Keratinocyte (primary cell): ENCODE data around the gene SLC9A2. TPM values are rescaled to one million over a fixed set of nuclear protein-coding genes. Genes with fewer than 3 reads are reported as not detected.

ENCODE experiments used
- DNase-seq: peaks from one replicate; pipeline ENCODE4 v3.0.0-alpha.2; 2011; ENCODE audit warnings: low read depth, missing footprints, low spot score
- FAIRE-seq: peaks from 2 replicates; lab custom pipeline; 2011; peaks lifted over from hg19 to GRCh38; lab: Jason Lieb, UNC
- H2AFZ ChIP-seq: 2 replicates; pipeline ENCODE4 v1.6.0; 2012; ENCODE audit warnings: low read length, control low read depth, inconsistent platforms; ENCODE audit not compliant: control insufficient read depth
- H3K27ac ChIP-seq: 2 replicates; pipeline ENCODE4 v1.5.1; 2011; ENCODE audit warnings: low read length; ENCODE audit not compliant: control insufficient read depth, insufficient read depth
- H3K27me3 ChIP-seq: 3 replicates; pipeline ENCODE4 v1.6.0; 2011; ENCODE audit warnings: low read length; ENCODE audit not compliant: control insufficient read depth, insufficient read depth; ENCODE audit errors: extremely low read depth
- H3K36me3 ChIP-seq, 2 experiments: 2 replicates in 1 of 2; 3 replicates in 1 of 2; pipeline ENCODE4 v1.5.1; 2011; ENCODE audit warnings: low read length in 2 of 2, mild to moderate bottlenecking in 1 of 2; ENCODE audit not compliant: control insufficient read depth in 2 of 2, insufficient read depth in 2 of 2; ENCODE audit errors: extremely low read depth in 1 of 2
- H3K4me1 ChIP-seq: 3 replicates; pipeline ENCODE4 v1.5.1; 2011; ENCODE audit warnings: low read length; ENCODE audit not compliant: control insufficient read depth, insufficient read depth; ENCODE audit errors: extremely low read depth
- H3K4me2 ChIP-seq: 3 replicates; pipeline ENCODE4 v1.6.0; 2011; ENCODE audit warnings: low read depth, low read length; ENCODE audit not compliant: control insufficient read depth, insufficient read depth; ENCODE audit errors: extremely low read depth
- H3K4me3 ChIP-seq, 3 experiments: fragments of 200-600 bp in 1 of 3; sonication (generic) in 1 of 3; 2 replicates in 2 of 3; 3 replicates in 1 of 3; pipeline ENCODE4 v1.5.1; 2011 to 2016; ENCODE audit warnings: low read length in 3 of 3, mild to moderate bottlenecking in 3 of 3, control low read depth in 2 of 3, inconsistent platforms in 1 of 3, low read depth in 1 of 3, mixed read lengths in 1 of 3, mixed run types in 1 of 3, moderate library complexity in 1 of 3; ENCODE audit not compliant: control insufficient read depth in 2 of 3, insufficient read depth in 2 of 3; ENCODE audit errors: extremely low read depth in 1 of 3
- H3K79me2 ChIP-seq: 2 replicates; pipeline ENCODE4 v1.6.0; 2012; ENCODE audit warnings: low read length; ENCODE audit not compliant: control insufficient read depth, insufficient read depth
- H3K9ac ChIP-seq: 3 replicates; pipeline ENCODE4 v1.6.0; 2011; ENCODE audit warnings: low read length; ENCODE audit not compliant: control insufficient read depth, insufficient read depth; ENCODE audit errors: extremely low read depth
- H3K9me1 ChIP-seq: 3 replicates; pipeline ENCODE4 v1.6.0; 2011; ENCODE audit warnings: low read length; ENCODE audit not compliant: control insufficient read depth, insufficient read depth; ENCODE audit errors: extremely low read depth
- H3K9me3 ChIP-seq: 2 replicates; pipeline ENCODE4 v1.5.1; 2012; ENCODE audit warnings: low read depth, low read length; ENCODE audit not compliant: control insufficient read depth
- H4K20me1 ChIP-seq: 3 replicates; pipeline ENCODE4 v1.6.0; 2011; ENCODE audit warnings: low read length; ENCODE audit not compliant: control insufficient read depth, insufficient read depth; ENCODE audit errors: extremely low read depth
- EZH2 ChIP-seq: IDR thresholded peaks from one replicate; pipeline ENCODE4 v1.6.1; 2012; ENCODE audit warnings: inconsistent platforms, mild to moderate bottlenecking, low read length, moderate library complexity
- dilution Hi-C: fragments of 300-500 bp; cut with MboI; formaldehyde crosslinking; loops from one replicate; pipeline ENCODE4 v1.7.0; 2020; ENCODE audit warnings: low sequenced_read_pairs; ENCODE audit not compliant: extremely low pct_ligation_motif_present
- polyA plus RNA-seq, 5 experiments: library from polyadenylated mRNA; depleted of rRNA in 3 of 5; stranded (reverse) in 3 of 5; stranded (forward) in 1 of 5; unstranded in 1 of 5; fragments of >200 nt; gene quantifications; 1 replicate in 1 of 5; 2 replicates in 3 of 5; 3 replicates in 1 of 5; pipeline versions ENCODE4 v1.2.1 to v1.2.3, GENCODE V29; 2011 to 2012; ENCODE audit warnings: missing spikeins in 2 of 5, low read depth in 1 of 5, low replicate concordance in 1 of 5
- TF ChIP-seq, protein P1 (sequence below), 3 experiments: IDR thresholded peaks in 1 of 3; conservative IDR thresholded peaks in 1 of 3; optimal IDR thresholded peaks in 1 of 3; 2 replicates in 2 of 3; 3 replicates in 1 of 3; pipeline versions ENCODE3 to v1.5.1; 2011; ENCODE audit warnings: low read length in 3 of 3, mild to moderate bottlenecking in 3 of 3, moderate library complexity in 2 of 3, control low read depth in 1 of 3, inconsistent platforms in 1 of 3; ENCODE audit not compliant: insufficient read depth in 2 of 3; ENCODE audit errors: extremely low read depth in 1 of 3

Gene SLC9A2
- polyA plus RNA-seq, 1 donor (not counting 4 experiments of a cell fraction or from before 2014, with no cell fraction given) = 0.13 TPM

DNA sequence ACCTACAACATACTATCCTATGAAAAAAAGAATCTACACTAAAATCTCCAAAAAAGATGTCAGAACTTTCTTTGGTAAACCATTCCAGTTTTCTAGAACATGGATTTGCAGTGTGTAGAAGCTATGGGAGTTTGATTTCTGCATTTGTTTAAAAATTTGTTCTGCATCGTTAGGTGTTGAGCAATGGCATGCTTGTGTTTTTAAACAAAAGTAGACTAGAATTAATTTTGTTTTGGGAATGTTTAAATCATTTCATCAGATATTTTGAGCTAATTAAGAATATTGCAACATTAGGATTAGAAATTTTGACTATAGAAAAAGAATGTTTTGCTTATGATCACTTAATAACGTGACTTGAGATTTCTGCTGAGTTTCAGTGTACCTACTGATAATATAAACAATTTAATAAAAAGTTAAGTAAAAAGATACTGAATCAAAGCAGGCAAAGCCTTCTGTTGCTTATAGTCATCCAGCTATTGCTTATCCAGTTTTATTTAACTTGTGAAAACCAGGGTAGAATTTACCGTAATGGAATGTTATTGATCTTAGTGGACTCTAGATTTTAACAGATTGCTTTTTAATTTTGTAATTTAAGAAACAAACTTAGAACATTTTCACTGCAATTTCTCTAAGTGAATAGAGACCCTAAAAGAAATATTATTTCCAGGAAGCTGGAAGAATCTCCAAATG, 135.2 kb downstream of the SLC9A2 start:
- no peaks in the 10 kb centered on the region for H3K9me1 ChIP-seq
- no peak overlapping the region for H3K27ac ChIP-seq
- TF ChIP-seq EZH2 = no peak
- TF ChIP-seq, protein P1, sequence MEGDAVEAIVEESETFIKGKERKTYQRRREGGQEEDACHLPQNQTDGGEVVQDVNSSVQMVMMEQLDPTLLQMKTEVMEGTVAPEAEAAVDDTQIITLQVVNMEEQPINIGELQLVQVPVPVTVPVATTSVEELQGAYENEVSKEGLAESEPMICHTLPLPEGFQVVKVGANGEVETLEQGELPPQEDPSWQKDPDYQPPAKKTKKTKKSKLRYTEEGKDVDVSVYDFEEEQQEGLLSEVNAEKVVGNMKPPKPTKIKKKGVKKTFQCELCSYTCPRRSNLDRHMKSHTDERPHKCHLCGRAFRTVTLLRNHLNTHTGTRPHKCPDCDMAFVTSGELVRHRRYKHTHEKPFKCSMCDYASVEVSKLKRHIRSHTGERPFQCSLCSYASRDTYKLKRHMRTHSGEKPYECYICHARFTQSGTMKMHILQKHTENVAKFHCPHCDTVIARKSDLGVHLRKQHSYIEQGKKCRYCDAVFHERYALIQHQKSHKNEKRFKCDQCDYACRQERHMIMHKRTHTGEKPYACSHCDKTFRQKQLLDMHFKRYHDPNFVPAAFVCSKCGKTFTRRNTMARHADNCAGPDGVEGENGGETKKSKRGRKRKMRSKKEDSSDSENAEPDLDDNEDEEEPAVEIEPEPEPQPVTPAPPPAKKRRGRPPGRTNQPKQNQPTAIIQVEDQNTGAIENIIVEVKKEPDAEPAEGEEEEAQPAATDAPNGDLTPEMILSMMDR (optimal IDR thresholded peaks at IDR 0.05 in 1 of 3, IDR thresholded peaks at IDR 0.05 in 1 of 3, conservative IDR thresholded peaks at IDR 0.05 in 1 of 3; ENCODE audit: extremely low read depth in 1 of 3, insufficient read depth in 2 of 3, low read length in 3 of 3) = no peak
- no peak overlapping the region for H3K4me2 ChIP-seq
- H2AFZ ChIP-seq = no peak overlapping the region
- no peaks in the 10 kb centered on the region for H3K4me1 ChIP-seq
- no peak for DNase-seq
- H3K36me3 ChIP-seq = no peaks in the 10 kb centered on the region
- no peak overlapping the region for H3K9ac ChIP-seq
- no peak overlapping the region for H3K4me3 ChIP-seq
- no peaks in the 10 kb centered on the region for H3K79me2 ChIP-seq
- dilution Hi-C loops = no loop called here
- H3K27me3 ChIP-seq = no peaks in the 10 kb centered on the region
- no peaks in the 10 kb centered on the region for H4K20me1 ChIP-seq
- H3K9me3 ChIP-seq = no peaks in the 10 kb centered on the region
- FAIRE-seq = no peak

DNA sequence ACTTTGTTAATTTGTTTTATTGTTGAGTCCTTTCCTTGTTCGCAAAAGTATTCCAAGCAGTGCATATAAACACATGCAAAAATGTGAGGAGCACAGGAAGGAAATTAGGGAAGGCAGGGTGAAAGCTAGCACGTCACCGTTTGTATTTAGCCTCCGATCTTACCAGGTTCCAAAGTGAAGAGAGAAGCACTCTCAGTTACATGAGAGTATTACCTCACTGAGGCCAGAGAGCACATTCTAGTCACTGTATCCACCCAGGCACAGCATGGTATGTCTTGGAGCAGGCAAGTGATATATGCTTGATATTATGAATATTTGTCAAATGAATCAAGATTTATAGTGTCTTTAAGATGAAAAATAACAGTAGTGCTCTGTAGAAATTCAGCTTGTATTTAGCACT, 135.9 kb downstream of the SLC9A2 start:
- Histone ChIP-seq H3K79me2 (no peaks in the 10 kb centered on the region), H3K27ac (no peak overlapping the region), H3K9me3 (no peaks in the 10 kb centered on the region), H2AFZ (no peak overlapping the region), H3K27me3 (no peaks in the 10 kb centered on the region), H3K9ac (no peak overlapping the region), H3K4me3 (no peak overlapping the region), H3K4me2 (no peak overlapping the region), H4K20me1 (no peaks in the 10 kb centered on the region), H3K36me3 (no peaks in the 10 kb centered on the region), H3K4me1 (no peaks in the 10 kb centered on the region), H3K9me1 (no peaks in the 10 kb centered on the region)
- FAIRE-seq (no peak), DNase-seq (no peak)
- dilution Hi-C loops = no loop called here
- TF ChIP-seq EZH2 = no peak
- TF ChIP-seq, protein P1 (optimal IDR thresholded peaks at IDR 0.05 in 1 of 3, IDR thresholded peaks at IDR 0.05 in 1 of 3, conservative IDR thresholded peaks at IDR 0.05 in 1 of 3; ENCODE audit: extremely low read depth in 1 of 3, insufficient read depth in 2 of 3, low read length in 3 of 3) = no peak
